Heart right ventricle (tissue), 16 donors: ENCODE measurements around the gene LYPD6B. TPM values are rescaled to one million over a fixed set of nuclear protein-coding genes. Genes with fewer than 3 reads are reported as not detected.

Experiments
- ATAC-seq, 8 donors: fragments of 200-7000 bp; cut with Tn5 transposase; one replicate each; pipeline ENCODE4 v1.9.1; 2020; ENCODE audit warnings: mild to moderate bottlenecking in 8 of 8, moderate library complexity in 8 of 8, moderate number of reproducible peaks in 1 of 8
- DNase-seq, 2 donors: peaks; one replicate each; pipeline ENCODE4 v3.0.0-alpha.2; 2020
- H3K27ac ChIP-seq, 10 donors: fragments of 200-600 bp; sonication (generic) in 2 of 10; one replicate each; pipeline versions ENCODE4 v1.5.0 to v1.8.0; 2020 to 2022; ENCODE audit warnings: mild to moderate bottlenecking in 3 of 10
- H3K27me3 ChIP-seq, 7 donors: fragments of 200-600 bp; one replicate each; pipeline ENCODE4 v1.8.0; 2021 to 2022; ENCODE audit warnings: mild to moderate bottlenecking in 2 of 7
- H3K36me3 ChIP-seq, 9 donors: fragments of 200-600 bp; sonication (generic) in 1 of 9; one replicate each; pipeline versions ENCODE4 v1.5.0 to v1.8.0; 2020 to 2022; ENCODE audit warnings: mild to moderate bottlenecking in 2 of 9
- H3K4me1 ChIP-seq, 9 donors: fragments of 200-600 bp; sonication (generic) in 1 of 9; one replicate each; pipeline versions ENCODE4 v1.5.0 to v1.8.0; 2020 to 2022; ENCODE audit warnings: mild to moderate bottlenecking in 4 of 9
- H3K4me3 ChIP-seq, 10 donors: fragments of 200-600 bp; sonication (generic) in 2 of 10; one replicate each; pipeline versions ENCODE4 v1.5.0 to v1.8.0; 2020 to 2022; ENCODE audit warnings: mild to moderate bottlenecking in 7 of 10, moderate library complexity in 2 of 10
- H3K9me3 ChIP-seq, 11 donors: fragments of 200-600 bp in 10 of 11; sonication (generic) in 2 of 11; one replicate each; pipeline versions ENCODE4 v1.5.0 to v1.8.0; 2013 to 2022; ENCODE audit warnings: mild to moderate bottlenecking in 2 of 11, control low read depth in 1 of 11, moderate library complexity in 1 of 11
- WGBS, 2 donors: extraction: QIAGEN DNeasy Blood & Tissue Kit; methylation state at CpG; one replicate each; pipeline ENCODE4 v1.1.7; 2013; ENCODE audit warnings: inconsistent platforms in 1 of 2; 5-methylcytosine and 5-hydroxymethylcytosine counted together
- intact Hi-C, 10 donors: fragments of 100-400 bp; cut with DNase I; formaldehyde crosslinking; loops; one replicate each; pipeline versions ENCODE4 v1.11.1 to v1.14.2; 2022
- polyA plus RNA-seq, 2 donors: library from polyadenylated mRNA; stranded (reverse); fragments of 200-250 nt; gene quantifications; one replicate each; pipeline ENCODE4 v1.2.3, GENCODE V29; 2013
- total RNA-seq, 10 donors: library from RNA; stranded (reverse); fragmentation: NEBNext Ultra II Directional in 3 of 10; extraction: Animal tissue kit (Norgen Biotek cat#: 25700) in 3 of 10; gene quantifications; one replicate each; pipeline versions ENCODE4 v1.2.1 to v1.2.4, GENCODE V29; 2021 to 2023
- TF ChIP-seq, protein P1 (sequence below), 9 donors: fragments of 200-600 bp; sonication (generic) in 2 of 9; IDR thresholded peaks; one replicate each; pipeline versions ENCODE4 v1.5.0 to v1.8.0; 2021 to 2022; ENCODE audit warnings: antibody characterized with exemption in 9 of 9, mild to moderate bottlenecking in 5 of 9, moderate library complexity in 1 of 9
- donor health status: Arrhythmogenic right ventricular cardiomyopathy.
- donor health status: ischemic (EF 13 %, LVEDD 7.1; RV severe dilation, severe dysfunction).
- donor health status: healthy with polysubstance abuse.
- donor health status: DM: no; HTN: yes; CAD: no.
- donor health status: DM: no; HTN: no; CAD: no.
- donor health status: ischemic (EF 25% LVEDD 6.9; RV normal size, moderate dysfunction).
- donor health status: ischemic (EF 25% LVEDD 5.7; RV mildly dilated, moderate dysfunction).
- donor health status: healthy.
- donor health status: DM: yes; HTN: yes; CAD: no.
- donor health status: Ischemic cardiomyopathy.
- donor health status: ischemic (EF 35%, LVEDD 5.7; RV mildly dilated, moderate dysfunction).
- donor health status: nonischemic (EF 11% LVEDD 7.7; RV severe dilation, severe dysfunction).
- donor health status: DM: yes; HTN: yes; CAD: no.
- donor health status: PGD.
- donor health status: ischemic (EF 29% LVEDD 5.4; RV normal size, mild dysfunction).
- donor health status: nonischemic (EF 23%, LVEDD 6.1; RV moderate dilation, normal function).

Gene LYPD6B
- total and polyA plus RNA-seq, 12 donors, result 0.21 TPM; not detected in 11

DNA sequence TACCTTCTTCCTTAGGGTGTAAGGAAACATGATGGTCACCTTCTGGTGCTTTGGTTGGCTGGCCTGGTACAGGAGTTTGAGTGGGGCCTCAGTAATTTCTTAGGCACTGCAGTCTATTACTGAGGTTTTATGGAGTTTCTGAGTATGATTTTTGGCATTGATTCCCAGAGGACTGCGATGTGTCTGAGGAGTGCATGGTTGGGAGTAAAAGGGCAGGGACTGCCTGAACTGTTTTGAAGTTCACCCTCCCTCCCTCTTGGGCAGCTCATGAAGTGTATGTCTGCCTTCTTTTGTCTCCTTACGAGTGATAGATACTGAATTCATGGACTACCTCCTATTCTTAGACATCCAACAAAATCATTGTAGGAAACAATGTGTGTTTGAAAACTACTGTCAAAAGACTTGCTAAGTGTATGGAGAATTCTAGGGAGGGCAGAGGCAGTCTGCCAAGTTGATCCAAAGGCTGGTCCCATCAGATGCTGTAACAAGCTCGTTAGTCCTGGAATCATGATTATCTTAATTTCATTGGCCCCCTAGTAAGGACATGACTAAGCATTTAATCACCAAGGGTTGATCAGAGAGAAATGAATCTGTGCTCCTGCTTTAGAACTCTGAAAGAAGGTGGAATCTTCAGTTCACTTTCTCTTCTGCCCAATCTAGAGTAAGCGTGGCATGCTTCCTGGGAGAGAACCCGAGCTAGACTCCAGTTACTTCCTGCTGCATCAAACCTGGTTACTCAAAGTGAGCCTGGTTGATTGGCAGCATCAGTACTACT, 26.5 kb downstream of the LYPD6B start:
- Histone ChIP-seq H3K4me1 (peaks cover 0 to 14% (median 0%) of the 10 kb centered on the region in 9 donors), H3K27ac (no peak overlapping the region), H3K9me3 (no peaks in the 10 kb centered on the region), H3K36me3 (no peaks in the 10 kb centered on the region), H3K4me3 (no peak overlapping the region), H3K27me3 (no peaks in the 10 kb centered on the region)
- intact Hi-C loops, result no loop called here
- 60 to 66% methylated on average over 5 of the region's 5 CpGs for WGBS, 2 donors
- TF ChIP-seq, protein P1, sequence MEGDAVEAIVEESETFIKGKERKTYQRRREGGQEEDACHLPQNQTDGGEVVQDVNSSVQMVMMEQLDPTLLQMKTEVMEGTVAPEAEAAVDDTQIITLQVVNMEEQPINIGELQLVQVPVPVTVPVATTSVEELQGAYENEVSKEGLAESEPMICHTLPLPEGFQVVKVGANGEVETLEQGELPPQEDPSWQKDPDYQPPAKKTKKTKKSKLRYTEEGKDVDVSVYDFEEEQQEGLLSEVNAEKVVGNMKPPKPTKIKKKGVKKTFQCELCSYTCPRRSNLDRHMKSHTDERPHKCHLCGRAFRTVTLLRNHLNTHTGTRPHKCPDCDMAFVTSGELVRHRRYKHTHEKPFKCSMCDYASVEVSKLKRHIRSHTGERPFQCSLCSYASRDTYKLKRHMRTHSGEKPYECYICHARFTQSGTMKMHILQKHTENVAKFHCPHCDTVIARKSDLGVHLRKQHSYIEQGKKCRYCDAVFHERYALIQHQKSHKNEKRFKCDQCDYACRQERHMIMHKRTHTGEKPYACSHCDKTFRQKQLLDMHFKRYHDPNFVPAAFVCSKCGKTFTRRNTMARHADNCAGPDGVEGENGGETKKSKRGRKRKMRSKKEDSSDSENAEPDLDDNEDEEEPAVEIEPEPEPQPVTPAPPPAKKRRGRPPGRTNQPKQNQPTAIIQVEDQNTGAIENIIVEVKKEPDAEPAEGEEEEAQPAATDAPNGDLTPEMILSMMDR (IDR thresholded peaks at IDR 0.05), result no peak
- DNase-seq, result no peak
- ATAC-seq, result no peak

DNA sequence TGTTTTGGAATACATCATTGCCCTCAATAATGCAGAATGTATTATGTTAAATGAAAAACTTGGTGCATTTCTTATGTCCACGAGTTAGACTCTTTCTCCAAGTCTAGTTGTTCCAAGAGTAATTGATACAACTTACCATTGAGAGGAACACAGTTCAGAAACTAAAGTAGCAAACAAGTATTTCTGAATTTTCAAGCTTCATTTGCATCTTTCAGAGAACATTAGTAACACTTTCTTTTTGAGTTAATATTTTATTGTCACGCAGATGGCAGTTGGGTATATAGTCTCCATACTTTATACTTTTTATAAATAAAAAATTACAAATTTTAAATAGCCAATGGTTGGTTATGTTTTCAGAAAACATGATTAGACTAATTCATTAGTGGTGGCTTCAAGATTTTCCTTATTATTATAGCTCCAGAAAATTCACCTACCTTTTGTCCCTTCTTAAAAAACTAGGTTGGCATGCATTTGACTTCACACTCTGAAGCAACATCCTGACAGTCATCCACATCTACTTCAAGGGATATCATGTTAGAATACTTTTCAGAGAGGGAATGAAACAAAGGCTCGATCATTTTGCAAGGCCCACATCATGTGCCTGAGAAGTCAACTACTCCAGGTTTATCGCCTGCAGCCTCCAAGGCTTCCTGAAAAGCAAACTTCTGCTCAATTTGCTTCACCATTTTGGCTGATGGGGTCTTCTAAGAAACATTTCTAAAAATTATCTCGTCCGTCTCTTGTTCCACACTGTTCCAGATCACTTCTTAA, 29.9 kb downstream of the LYPD6B start:
- Histone ChIP-seq H3K36me3 (no peaks in the 10 kb centered on the region), H3K27ac (no peak overlapping the region), H3K9me3 (no peaks in the 10 kb centered on the region), H3K27me3 (peaks cover 0 to 2% (median 0%) of the 10 kb centered on the region in 7 donors), H3K4me3 (no peak overlapping the region), H3K4me1 (peaks cover 0 to 14% (median 0%) of the 10 kb centered on the region in 9 donors)
- intact Hi-C loops, result no loop called here
- ATAC-seq (no peak), DNase-seq (no peak)
- TF ChIP-seq, protein P1 (IDR thresholded peaks at IDR 0.05), result no peak
- WGBS, 2 donors, result 85 to 87% methylated on average over 6 of the region's 6 CpGs

DNA sequence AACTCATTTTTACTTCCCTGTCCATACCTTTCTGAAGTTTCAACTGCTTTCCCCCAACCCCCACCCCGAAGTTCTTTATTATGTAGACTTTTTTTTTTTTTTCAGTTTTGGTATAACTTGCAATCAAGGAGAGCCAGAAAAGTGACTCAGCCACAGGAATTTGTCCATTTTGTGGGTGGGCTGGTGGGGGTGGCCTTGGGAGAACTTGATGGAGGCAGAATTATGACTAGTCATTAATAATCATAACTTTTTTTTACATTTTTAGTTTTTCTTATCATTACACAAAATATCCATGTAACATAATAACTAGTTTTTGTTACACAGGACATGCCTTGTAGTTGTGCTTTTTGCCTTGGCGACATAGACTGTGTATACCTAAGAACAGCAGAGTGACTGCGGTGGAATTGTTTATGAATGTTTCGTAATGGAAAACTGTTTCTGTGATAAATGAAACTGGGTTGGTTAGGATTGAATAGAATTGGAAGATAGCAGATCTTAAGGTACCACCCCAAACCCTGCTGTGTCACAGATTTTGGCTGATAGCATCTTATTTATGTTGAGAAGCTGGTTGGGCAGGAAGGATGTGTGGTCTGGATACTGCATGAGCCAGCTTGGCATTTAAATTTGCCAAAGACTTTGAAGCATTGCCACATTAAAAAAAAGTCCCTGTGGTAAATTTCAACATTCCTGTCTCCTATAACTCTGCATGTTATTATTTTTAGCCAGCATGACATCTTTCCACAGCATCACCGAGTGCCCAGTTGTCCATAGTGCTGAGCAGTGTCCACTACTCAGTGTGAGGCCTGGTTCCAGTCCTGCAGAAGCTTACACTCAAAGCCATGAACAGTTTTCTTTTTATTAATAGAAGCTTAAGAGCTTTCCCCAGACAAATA, 30.7 kb downstream of the LYPD6B start:
- Histone ChIP-seq H3K9me3 (no peaks in the 10 kb centered on the region), H3K27me3 (peaks cover 0 to 6% (median 0%) of the 10 kb centered on the region in 7 donors), H3K36me3 (no peaks in the 10 kb centered on the region), H3K27ac (no peak overlapping the region), H3K4me3 (no peak overlapping the region), H3K4me1 (peaks cover 0 to 14% (median 0%) of the 10 kb centered on the region in 9 donors)
- intact Hi-C loops, result no loop called here
- ATAC-seq (peak in 6 of 8 donors; percentile 22 to 72 (median 57)), DNase-seq (no peak)
- TF ChIP-seq, protein P1 (IDR thresholded peaks at IDR 0.05), result no peak
- WGBS, 2 donors, result 73 to 75% methylated on average over 5 of the region's 5 CpGs
